Body of pancreas (tissue), 4 donors: ENCODE data around the gene DCAKD.

Source experiments
- CTCF ChIP-seq, 7 experiments: fragments of 450-650 bp in 4 of 7; fragments of 200-600 bp in 3 of 7; sonication (generic) in 3 of 7; IDR thresholded peaks; one replicate each; pipeline ENCODE4 v1.5.1; 2016 to 2019; ENCODE audit warnings: antibody characterized with exemption in 7 of 7
- POLR2A ChIP-seq, 3 donors: fragments of 450-650 bp; IDR thresholded peaks; one replicate each; pipeline ENCODE4 v1.6.1; 2016; ENCODE audit warnings: antibody characterized with exemption in 3 of 3, mild to moderate bottlenecking in 2 of 3

DNA sequence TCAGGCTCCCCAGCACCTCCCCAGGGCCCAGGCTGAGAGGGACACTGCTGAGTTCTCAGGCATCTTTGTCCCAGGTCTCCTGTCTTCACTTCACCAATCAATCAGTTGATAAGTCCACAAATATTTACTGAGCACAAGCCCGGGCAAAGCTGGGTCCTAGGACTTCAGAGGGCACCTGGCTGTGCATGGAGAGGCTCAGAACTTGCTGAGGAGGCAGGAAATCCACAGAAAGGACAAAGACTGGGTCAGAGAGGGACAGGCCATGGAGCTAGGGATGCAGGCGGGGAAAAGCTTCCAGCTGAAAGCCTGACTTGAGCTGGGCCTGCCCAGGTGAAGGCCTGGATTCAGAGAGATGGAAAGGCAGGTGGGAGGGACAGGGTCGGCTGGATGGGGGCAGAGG is 50.1 kb downstream of the DCAKD start:
- TF ChIP-seq CTCF (IDR thresholded peaks at IDR 0.05) (no peak), POLR2A (IDR thresholded peaks at IDR 0.05) (no peak)
